ENCODE data around the gene MAP3K5. TPM values are rescaled to one million over a fixed set of nuclear protein-coding genes. Genes with fewer than 3 reads are reported as not detected.
"Not testable (repeated sequence)": the region's sequence is repeated elsewhere in the genome, so short reads cannot be mapped to it uniquely, and the experiment has no call there.

The MAP3K5 gene
- total RNA-seq, 1 donor from 2014 or later = 25.8 TPM

GRCh38 chr6:136613477-136613876 lies 178.8 kb downstream of the MAP3K5 start:
- no peak for DNase-seq (ENCODE audit: low read depth, low spot score)

DNA sequence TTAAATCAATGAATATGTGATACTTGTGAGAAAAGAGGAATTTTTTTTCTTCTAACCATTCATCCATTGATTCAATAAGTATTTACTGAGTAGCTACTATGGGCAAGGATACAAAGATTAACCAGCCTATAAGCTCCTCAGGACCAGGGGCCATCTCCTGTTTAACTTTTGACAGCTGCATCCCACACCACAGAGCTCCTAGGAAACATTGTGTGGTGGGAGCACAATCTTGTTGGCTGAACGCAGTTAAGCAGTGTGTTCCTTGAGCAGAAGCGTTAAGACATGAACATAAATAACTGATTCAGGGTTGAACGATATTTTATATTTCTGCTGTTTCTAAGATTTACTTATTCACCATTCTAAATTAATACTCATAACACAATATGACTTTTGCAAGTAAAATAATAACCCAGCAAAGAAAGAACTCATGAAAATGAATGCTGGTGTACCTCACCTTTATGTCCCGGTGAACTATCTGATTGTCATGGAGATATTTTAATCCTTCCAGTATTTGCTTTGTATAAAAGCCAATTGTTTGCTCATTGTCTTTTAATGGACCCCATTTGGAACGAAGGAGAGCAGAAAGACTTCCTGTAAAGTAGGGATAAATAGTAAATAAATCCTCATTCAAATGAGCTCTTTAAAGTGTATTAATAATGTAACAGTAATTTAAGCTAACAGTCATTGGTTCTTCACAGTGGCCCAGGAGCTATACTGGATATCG lies 179.4 kb downstream of the MAP3K5 start:
- no peak for DNase-seq (ENCODE audit: low read depth, low spot score)

GRCh38 chr6:136611746-136612145 lies 180.5 kb downstream of the MAP3K5 start:
- no peak for DNase-seq (ENCODE audit: low read depth, low spot score)

GRCh38 chr6:136611133-136611532 lies 181.1 kb downstream of the MAP3K5 start:
- no peak for DNase-seq (ENCODE audit: low read depth, low spot score)

DNA sequence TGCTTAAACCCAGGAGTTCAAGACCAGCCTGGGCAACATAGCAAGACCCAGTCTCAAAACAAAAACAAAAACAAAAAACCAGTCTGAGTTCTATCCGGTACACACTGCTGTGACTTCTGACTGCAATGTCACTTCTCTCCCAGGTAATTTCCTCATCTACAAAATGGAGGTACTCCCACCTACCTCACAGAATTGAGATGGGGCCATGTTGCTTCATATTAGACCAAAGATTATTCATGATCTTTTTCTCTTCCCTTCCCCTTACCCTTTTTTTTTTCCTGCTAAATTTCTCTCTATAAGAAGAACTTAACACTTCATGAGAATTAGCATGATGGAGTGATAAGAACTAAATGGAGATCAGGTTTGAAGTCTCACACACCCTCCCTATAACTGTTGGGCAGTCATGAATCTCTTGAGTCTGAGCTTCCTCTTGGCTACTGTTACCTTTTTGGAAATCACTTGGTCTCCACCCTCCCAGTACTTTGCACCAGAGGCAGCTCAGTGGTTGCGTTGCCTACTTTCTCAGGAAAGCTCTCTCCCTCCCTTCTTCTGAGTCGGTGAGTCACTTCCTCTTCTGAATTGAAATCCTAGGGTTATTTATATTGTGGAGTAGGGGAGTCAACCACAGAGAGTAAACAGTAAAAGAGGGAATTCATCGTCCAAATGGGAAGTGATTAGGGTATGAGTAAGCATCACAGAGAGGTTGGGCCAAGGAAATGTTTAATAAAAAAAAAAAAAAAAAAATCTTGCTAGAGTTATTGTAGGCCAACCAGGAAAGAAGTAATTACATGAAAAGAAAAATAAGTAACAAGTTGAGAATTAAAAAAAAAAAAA lies 182.2 kb downstream of the MAP3K5 start:
- DNase-seq (ENCODE audit: low read depth, low spot score) = peak; percentile 94

- no peak for DNase-seq (ENCODE audit: low read depth, low spot score)
These were observed 183.3 kb downstream of the MAP3K5 start for GRCh38 chr6:136608991-136609390.

DNA sequence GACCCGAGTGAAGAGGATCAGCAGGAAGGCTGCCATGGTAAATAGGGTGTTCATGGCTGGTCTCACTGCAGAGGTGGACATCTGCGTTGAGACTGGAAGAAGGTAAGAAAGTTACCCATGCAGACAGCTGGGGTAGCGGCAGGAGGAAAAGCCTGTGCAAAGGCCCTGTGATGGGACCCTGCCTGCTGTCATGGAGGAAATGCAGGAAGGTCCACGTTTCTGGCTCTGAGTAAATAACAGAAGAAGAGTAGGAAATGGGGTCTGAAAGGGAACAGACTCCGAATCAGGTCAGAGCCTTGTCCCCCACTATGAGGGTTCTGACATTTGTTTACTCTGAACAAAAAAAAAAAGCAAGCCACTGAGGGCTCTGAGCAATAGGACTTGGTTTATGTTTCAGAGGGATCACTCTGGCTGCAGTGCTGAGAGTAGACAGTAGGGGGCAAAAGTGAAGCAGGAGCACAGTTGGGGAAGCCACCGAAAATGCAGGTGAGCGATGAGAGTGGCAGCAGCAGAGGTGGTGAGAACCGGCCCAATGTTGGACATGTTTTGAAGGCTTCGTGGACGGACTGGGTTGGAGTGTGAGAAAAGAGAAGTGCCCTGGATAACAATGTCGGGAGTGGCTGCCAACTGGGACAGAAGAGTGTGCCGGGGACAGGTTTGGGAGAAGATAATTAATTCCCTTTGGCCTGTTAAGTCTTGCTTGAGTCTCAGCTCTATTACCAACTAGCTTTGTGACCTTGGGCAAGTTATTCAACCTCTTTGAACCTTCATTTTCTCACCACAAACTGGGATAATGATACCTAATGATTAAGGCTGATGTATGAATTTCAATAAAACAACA lies 184.1 kb downstream of the MAP3K5 start:
- no peak for DNase-seq (ENCODE audit: low read depth, low spot score)

DNA sequence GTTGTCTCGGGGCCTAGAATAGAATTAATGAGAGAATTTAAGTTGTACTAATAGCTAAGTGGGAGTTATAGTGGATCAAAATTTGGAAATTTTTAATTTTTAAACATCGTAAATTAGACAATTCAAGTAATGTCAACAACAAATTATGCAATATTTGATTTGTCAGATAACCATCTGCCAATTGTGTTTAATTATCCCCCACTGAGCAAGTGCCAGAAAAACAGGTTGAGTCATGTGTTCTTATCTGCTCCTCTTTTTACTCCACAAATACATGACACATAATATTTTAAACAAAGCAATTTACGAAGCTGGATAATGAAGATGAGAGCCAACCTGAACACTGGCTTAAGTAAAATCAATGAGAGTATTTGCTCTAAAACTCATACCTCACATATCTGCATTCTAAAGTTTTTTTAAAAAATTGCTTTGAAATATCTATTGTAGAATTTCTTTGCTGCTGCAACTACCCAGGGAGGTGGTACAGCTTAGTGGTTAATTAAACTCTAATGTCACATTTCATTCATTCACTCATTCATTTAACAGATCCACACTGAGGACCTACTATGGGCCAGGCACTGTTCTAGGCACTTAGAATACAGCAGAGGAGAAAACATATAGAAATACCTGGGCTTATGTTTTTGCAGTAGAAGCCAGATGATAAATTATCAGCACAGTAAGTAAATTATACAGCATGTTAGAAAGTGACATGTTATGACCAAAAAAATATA lies 184.9 kb downstream of the MAP3K5 start:
- no peak for DNase-seq (ENCODE audit: low read depth, low spot score)

DNA sequence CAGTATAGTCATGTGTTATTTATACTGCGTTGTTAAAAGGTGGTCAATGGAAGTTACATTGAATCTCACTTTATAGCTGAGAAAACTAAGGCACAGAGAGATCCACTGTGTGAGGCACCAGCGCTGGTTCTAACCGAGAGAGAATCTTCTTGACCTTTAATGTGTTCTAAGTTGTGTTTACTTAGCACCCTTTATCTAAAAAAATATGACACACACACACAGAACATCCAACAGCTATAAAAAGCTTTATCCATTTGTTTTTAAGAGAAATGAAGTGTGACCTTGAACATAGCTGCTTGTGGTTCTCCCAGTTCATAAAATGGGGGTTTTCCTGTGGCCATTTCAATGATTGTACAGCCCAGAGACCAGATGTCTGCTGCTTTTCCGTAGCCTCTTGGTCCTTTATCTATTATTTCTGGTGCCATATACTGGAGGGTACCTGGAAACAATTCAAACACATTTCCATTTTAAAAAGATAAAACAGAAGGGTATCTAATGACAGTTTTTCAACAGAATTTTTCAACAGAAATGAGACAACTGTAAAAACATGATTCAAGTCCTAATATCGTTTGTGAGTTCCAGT lies 187.3 kb downstream of the MAP3K5 start:
- no peak for DNase-seq (ENCODE audit: low read depth, low spot score)

DNA sequence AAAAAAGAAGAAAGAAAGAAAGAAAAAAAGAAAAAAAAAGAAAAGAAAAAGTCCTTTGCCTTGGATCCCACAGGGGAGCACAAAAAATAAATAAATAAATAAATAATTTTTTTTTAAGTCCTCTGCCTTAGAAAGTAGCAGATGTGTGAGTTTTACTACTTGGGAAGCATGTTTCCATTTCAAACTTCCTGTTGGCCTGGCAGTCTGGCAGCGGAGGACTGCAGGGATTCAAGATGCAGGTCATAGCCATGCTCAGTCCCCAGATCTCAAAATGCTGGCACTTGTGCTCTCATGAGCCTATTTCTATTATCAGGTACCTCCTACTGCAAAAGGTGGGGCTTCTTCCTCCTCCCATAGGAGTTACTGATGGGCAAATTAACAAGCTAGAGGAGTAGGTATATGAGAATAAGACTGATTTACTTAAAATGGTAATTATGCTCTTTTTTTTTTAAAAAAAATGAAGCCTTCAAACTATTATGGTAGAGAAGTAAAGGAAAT lies 187.9 kb downstream of the MAP3K5 start:
- DNase-seq (ENCODE audit: low read depth, low spot score) = no peak

- no peak for DNase-seq (ENCODE audit: low read depth, low spot score)
These were observed 191.5 kb downstream of the MAP3K5 start for GRCh38 chr6:136600818-136601217.

DNA sequence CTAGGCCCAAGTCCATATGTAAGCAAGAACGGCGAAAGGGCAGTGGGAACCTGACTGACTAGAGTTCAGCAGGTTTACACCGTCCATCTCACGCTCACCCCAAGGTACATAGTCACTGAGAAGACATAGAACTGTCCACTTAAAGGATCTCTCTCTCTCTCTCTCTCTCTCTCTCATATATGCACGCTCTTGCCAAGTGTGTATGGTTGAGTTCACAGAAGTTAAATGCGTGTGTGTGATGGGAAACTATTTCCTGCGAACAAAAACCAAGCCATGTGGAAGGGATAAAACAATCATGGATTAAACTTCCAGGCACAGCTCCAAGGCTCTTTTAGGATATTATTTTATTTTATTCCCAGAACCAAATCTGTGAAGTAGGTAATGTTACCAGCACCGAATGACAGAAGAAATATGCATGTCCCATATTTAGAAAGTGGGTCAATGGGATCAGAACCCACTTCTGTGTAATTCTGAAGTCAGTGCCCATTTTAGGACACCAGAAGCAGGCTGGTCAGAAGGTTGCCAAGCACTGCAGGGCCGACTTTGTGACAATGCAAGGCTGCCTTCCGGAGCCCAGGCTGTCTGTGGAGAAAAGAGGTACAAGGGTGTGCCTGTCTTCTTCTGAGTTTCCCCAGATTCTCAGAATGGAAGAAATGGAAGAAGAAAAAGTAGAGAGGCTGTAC lies 192.8 kb downstream of the MAP3K5 start:
- DNase-seq (ENCODE audit: low read depth, low spot score) = no peak

DNA sequence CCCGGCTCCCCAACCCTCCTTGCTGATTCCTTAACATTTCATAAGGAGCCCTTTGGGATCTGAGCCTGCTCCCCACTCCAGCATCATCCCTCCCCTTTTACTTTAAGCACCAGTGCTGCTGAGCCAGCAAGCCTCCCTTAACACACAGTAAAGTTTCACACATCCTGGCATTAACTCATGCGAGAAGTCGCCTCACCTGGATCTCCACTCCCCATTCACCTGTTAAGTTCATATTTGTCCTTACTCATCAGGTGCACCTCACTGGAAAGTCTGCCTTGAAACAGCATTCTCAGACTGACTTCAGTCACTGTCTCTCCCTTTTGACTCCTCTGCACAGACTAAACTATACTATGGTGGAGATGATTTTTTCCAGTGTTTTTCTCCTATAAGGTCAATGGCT lies 194.2 kb downstream of the MAP3K5 start:
- DNase-seq (ENCODE audit: low read depth, low spot score) = no peak

DNA sequence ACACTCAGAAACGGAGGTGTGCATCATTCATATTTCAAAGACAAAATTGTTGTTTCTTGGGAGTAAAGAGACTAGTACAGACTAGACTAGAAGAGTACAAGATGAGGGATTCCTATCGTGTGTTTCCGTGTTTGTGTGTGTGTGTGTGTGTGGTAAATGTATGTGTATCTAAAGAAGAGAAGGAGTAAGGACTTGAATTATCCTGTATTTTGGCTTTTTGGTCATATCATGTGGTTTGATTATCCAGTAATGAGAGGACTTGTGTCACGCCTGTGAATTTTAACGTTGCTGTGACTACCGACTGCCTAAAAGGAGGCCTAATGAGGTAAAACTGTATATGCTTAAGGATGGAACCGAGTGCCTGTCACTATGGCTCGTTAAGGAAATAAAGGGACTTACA lies 197.6 kb downstream of the MAP3K5 start:
- no peak for DNase-seq (ENCODE audit: low read depth, low spot score)

DNA sequence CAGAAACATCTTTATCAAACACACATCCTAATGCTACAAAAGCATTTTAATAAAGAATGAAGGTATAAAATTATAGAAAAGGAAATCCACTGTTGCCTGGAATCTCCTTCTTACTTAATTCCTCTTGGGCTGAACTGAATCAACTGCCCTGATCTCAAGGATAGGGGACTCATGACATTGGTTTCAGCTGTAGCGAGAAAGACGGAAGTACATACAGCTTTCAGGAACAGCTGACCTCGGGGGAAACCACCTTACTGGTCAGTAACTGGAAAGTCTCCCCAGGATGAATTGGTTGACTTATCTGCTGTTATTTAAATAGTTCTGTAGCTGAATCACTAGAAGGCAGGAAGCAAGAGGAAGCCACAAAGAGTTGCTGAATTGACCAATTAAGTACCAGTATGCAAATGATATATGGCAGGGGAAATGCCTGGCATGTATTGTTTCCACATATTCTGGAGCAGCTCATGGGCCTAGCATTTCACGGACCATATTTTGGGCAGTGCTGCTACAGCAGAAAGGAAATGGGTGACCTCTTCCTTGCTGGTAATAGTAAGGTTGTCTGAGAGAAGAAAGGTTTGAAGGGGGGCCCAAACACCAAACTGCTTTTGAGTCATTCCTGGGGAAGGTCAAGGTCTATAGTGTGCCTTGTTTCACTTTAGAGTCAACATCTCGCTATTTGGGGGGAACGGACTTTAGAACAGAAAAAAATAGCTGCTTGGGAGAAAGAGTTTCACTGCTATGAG lies 198.4 kb downstream of the MAP3K5 start:
- DNase-seq (ENCODE audit: low read depth, low spot score) = peak; percentile 98

DNA sequence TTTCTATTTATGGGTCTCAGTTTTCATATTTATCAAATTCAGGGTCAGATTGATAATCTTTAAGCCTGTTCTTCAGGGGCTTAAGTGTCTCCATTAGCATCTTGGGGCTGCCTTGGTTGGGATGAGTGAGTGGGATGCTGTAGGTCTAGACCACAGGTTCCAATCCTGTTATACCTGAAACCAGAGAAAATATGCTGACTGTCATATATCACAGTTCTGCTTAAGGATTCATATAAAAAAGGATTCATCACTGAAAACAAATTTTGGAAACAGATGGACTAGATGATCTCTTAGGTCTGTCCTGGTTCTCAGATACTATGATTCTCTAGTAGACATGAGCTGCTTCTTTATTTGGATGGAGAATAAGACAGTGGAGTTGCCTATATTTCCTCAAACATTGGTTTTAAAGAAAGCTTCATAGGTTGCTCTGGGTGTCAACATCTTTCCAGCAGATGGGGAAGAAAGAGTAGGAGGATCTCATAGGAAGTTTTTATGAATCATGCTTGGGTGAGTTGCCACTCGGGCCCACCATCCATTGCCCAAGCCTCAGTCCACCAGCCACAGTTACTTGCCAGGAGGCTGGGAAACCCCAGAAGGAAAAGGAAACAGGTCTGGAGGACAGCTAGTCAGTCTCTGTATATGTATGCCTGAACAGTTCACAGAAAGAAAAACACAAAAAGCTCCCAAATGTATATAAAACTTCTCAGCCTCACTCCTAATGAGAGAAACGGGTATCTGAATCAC lies 199.2 kb downstream of the MAP3K5 start:
- peak; percentile 45 for DNase-seq (ENCODE audit: low read depth, low spot score)

DNA sequence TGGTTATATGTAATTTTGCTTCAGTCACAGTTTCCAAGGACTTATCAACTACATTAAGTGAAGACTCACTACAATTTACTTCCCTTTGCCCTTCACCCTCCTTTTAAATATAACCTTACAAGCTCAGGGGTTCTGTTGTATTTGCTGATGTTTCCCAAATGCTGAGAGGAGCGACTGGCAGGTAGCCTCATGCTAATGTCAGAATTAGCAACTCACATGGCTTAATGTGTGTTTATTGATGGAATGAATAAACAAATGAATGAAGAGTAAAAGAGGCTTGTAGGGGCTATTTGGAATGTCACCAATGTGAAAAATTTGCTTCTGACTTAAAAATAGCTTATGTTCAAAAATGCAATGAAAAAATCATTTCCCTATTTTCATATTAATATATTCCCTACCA lies 200.7 kb downstream of the MAP3K5 start:
- DNase-seq (ENCODE audit: low read depth, low spot score) = no peak

- DNase-seq (ENCODE audit: low read depth, low spot score) = not testable (repeated sequence)
These were observed 201.4 kb downstream of the MAP3K5 start for GRCh38 chr6:136590846-136591245.

DNA sequence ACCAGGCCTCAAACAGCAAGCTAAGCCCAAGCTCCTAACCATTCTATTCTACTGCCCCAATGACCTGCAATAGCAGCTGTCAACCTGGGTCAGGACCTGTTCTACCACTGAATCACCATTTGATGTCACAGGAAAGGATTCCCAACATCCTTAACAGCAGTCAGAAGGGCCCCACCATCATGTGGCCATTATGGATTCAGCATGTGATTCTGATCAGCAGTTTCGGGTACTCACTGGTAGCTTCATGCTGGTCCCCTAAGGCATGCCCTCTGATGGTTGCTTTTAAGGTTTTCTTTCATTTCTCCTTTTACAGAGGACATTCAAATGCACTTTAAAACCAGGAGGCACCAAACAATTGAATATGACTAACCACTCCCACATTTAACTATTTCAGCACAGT lies 204.8 kb downstream of the MAP3K5 start:
- DNase-seq (ENCODE audit: low read depth, low spot score) = no peak

Measured in pulmonary artery endothelial cell (primary cell).